H1 (cell line): ENCODE data around the gene OR5AC2. TPM values are rescaled to one million over a fixed set of nuclear protein-coding genes. Genes with fewer than 3 reads are reported as not detected.

Source experiments
- CTCF ChIA-PET: fragments of 300-600 bp; sonication (Branson Sonifier 250); formaldehyde crosslinking; loops from one replicate; lab custom pipeline; 2021; ENCODE audit not compliant: partially characterized antibody; lab: Charles Lee
- POLR2A ChIA-PET: fragments of 300-600 bp; sonication (Branson Sonifier 250); formaldehyde crosslinking; loops from one replicate; lab custom pipeline; 2021; ENCODE audit warnings: inconsistent platforms; ENCODE audit not compliant: partially characterized antibody; lab: Charles Lee
- DNase-seq, 2 experiments: peaks; one replicate each; pipeline versions ENCODE4 v3.0.0 to v3.0.0-alpha.2; 2010 to 2022; ENCODE audit warnings: low spot score in 2 of 2, low read depth in 1 of 2, mixed read lengths in 1 of 2
- FAIRE-seq: peaks from 2 replicates; lab custom pipeline; 2011; peaks lifted over from hg19 to GRCh38; lab: Jason Lieb, UNC
- H2AFZ ChIP-seq: 2 replicates; pipeline ENCODE4 v1.8.1; 2012; ENCODE audit warnings: low read length, inconsistent platforms
- H2AK5ac ChIP-seq: 2 replicates; pipeline ENCODE4 v1.6.1; 2013; ENCODE audit warnings: low read depth, low read length
- H2BK120ac ChIP-seq: replicated peaks from 2 replicates; pipeline ENCODE3; 2013; ENCODE audit warnings: low read depth, low read length, inconsistent platforms
- H2BK12ac ChIP-seq: 2 replicates; pipeline ENCODE4 v1.6.1; 2013; ENCODE audit warnings: low read depth, low read length
- H2BK15ac ChIP-seq: 2 replicates; pipeline ENCODE4 v1.6.1; 2013; ENCODE audit warnings: low read length
- H2BK20ac ChIP-seq: 2 replicates; pipeline ENCODE4 v1.6.1; 2013; ENCODE audit warnings: low read length
- H2BK5ac ChIP-seq: 2 replicates; pipeline ENCODE4 v1.6.1; 2013; ENCODE audit warnings: low read depth, low read length
- H3K14ac ChIP-seq: 2 replicates; pipeline ENCODE4 v1.6.1; 2013; ENCODE audit warnings: inconsistent platforms; ENCODE audit not compliant: insufficient read length
- H3K18ac ChIP-seq: 2 replicates; pipeline ENCODE4 v1.6.1; 2013; ENCODE audit warnings: low read length; ENCODE audit errors: extremely low read depth
- H3K23ac ChIP-seq: 2 replicates; pipeline ENCODE4 v1.6.1; 2013; ENCODE audit warnings: inconsistent platforms; ENCODE audit not compliant: insufficient read length
- H3K23me2 ChIP-seq: 2 replicates; pipeline ENCODE4 v1.6.1; 2013; ENCODE audit warnings: low read depth, low read length
- H3K27ac ChIP-seq: 2 replicates; pipeline ENCODE4 v1.6.1; 2011; ENCODE audit warnings: low read depth, low read length, inconsistent platforms
- H3K27me3 ChIP-seq, 4 experiments: replicated peaks in 1 of 4; 1 replicate in 1 of 4; 2 replicates in 3 of 4; pipeline versions ENCODE4 v1.6.1 to v1.8.1; 2011 to 2013; ENCODE audit warnings: low read length in 3 of 4, mild to moderate bottlenecking in 3 of 4, inconsistent platforms in 2 of 4, mixed read lengths in 2 of 4, moderate library complexity in 1 of 4; ENCODE audit not compliant: control insufficient read depth in 3 of 4, insufficient read depth in 3 of 4; ENCODE audit errors: extremely low read depth in 1 of 4
- H3K36me3 ChIP-seq, 4 experiments: 2 replicates each; pipeline versions ENCODE4 v1.6.1 to v1.8.1; 2011 to 2013; ENCODE audit warnings: mild to moderate bottlenecking in 4 of 4, low read length in 3 of 4, moderate library complexity in 2 of 4, control low read depth in 1 of 4, inconsistent platforms in 1 of 4; ENCODE audit not compliant: insufficient read depth in 4 of 4, control insufficient read depth in 2 of 4
- H3K4ac ChIP-seq: replicated peaks from 2 replicates; pipeline ENCODE3; 2013; ENCODE audit warnings: low read length, low read depth, mixed read lengths, inconsistent platforms; ENCODE audit not compliant: insufficient read length
- H3K4me1 ChIP-seq, 4 experiments: replicated peaks in 1 of 4; 1 replicate in 1 of 4; 2 replicates in 3 of 4; pipeline versions ENCODE4 v1.6.1 to v1.8.1; 2011 to 2013; ENCODE audit warnings: low read length in 3 of 4, inconsistent platforms in 2 of 4, mixed read lengths in 1 of 4; ENCODE audit not compliant: insufficient read depth in 4 of 4, control insufficient read depth in 3 of 4
- H3K4me2 ChIP-seq, 2 experiments: 2 replicates each; pipeline versions ENCODE4 v1.6.1 to v1.8.1; 2011 to 2013; ENCODE audit warnings: low read depth in 2 of 2, low read length in 2 of 2, control low read depth in 1 of 2, inconsistent platforms in 1 of 2, mild to moderate bottlenecking in 1 of 2; ENCODE audit not compliant: insufficient read depth in 1 of 2
- H3K4me3 ChIP-seq, 4 experiments: fragments of 200-600, 300-600 bp in 1 of 4; sonication (generic), shearing (Covaris generic), sonication (Bioruptor Twin) in 1 of 4; 2 replicates each; pipeline versions ENCODE4 v1.5.1 to v1.8.1; 2011 to 2016; ENCODE audit warnings: low read length in 4 of 4, low read depth in 3 of 4, control low read depth in 2 of 4, inconsistent platforms in 2 of 4, mild to moderate bottlenecking in 2 of 4, mixed read lengths in 1 of 4, moderate library complexity in 1 of 4; ENCODE audit not compliant: insufficient read depth in 2 of 4; ENCODE audit errors: extremely low read depth in 1 of 4
- H3K56ac ChIP-seq: replicated peaks from 2 replicates; pipeline ENCODE3; 2013; ENCODE audit warnings: low read depth, mild to moderate bottlenecking, mixed read lengths, low read length, inconsistent platforms; ENCODE audit not compliant: insufficient read length
- H3K79me1 ChIP-seq: 2 replicates; pipeline ENCODE4 v1.6.1; 2013; ENCODE audit warnings: low read depth, low read length, control low read depth
- H3K79me2 ChIP-seq, 2 experiments: 2 replicates each; pipeline versions ENCODE4 v1.6.1 to v1.8.1; 2012 to 2013; ENCODE audit warnings: low read length in 2 of 2, mild to moderate bottlenecking in 2 of 2, inconsistent platforms in 1 of 2; ENCODE audit not compliant: insufficient read depth in 2 of 2, control insufficient read depth in 1 of 2
- H3K9ac ChIP-seq, 4 experiments: replicated peaks in 1 of 4; 1 replicate in 1 of 4; 2 replicates in 3 of 4; pipeline versions ENCODE4 v1.6.1 to v1.8.1; 2011 to 2013; ENCODE audit warnings: low read depth in 3 of 4, low read length in 3 of 4, control low read depth in 2 of 4, mild to moderate bottlenecking in 2 of 4, moderate library complexity in 2 of 4, inconsistent platforms in 1 of 4; ENCODE audit errors: extremely low read depth in 1 of 4
- H3K9me3 ChIP-seq, 2 experiments: 2 replicates each; pipeline versions ENCODE4 v1.6.1 to v1.8.1; 2012 to 2013; ENCODE audit warnings: mild to moderate bottlenecking in 2 of 2, moderate library complexity in 2 of 2, control low read depth in 1 of 2, inconsistent platforms in 1 of 2, low read depth in 1 of 2, low read length in 1 of 2, mixed read lengths in 1 of 2; ENCODE audit not compliant: insufficient read depth in 2 of 2
- H4K20me1 ChIP-seq, 2 experiments: replicated peaks in 1 of 2; 2 replicates each; pipeline versions ENCODE3 to v1.8.1; 2011 to 2013; ENCODE audit warnings: inconsistent platforms in 2 of 2, low read length in 2 of 2, mild to moderate bottlenecking in 1 of 2; ENCODE audit not compliant: insufficient read depth in 2 of 2, control insufficient read depth in 1 of 2
- H4K5ac ChIP-seq: 2 replicates; pipeline ENCODE4 v1.6.1; 2013; ENCODE audit warnings: low read length, low read depth, mixed read lengths, inconsistent platforms; ENCODE audit not compliant: insufficient read length
- H4K8ac ChIP-seq: 2 replicates; pipeline ENCODE4 v1.8.0; 2013; ENCODE audit warnings: mild to moderate bottlenecking, moderate library complexity, low read length, inconsistent platforms; ENCODE audit not compliant: insufficient read depth; ENCODE audit errors: extremely low read depth
- H4K91ac ChIP-seq: replicated peaks from 2 replicates; pipeline ENCODE3; 2013; ENCODE audit warnings: low read length, mixed read lengths, inconsistent platforms; ENCODE audit not compliant: insufficient read length
- NRF1 ChIP-seq: IDR thresholded peaks from 2 replicates; pipeline ENCODE4 v1.6.1; 2011; ENCODE audit warnings: mild to moderate bottlenecking, low read depth, low read length, improper control_type of control experiment
- USF2 ChIP-seq: IDR thresholded peaks from 2 replicates; pipeline ENCODE4 v1.6.1; 2011; ENCODE audit warnings: low read length, improper control_type of control experiment
- WGBS, 2 experiments: shearing (Covaris generic) in 1 of 2; methylation state at CpG; one replicate each; pipeline versions ENCODE4 v1.1.6 to v1.1.7; 2013 to 2015; ENCODE audit warnings: low lambda C conversion rate in 2 of 2, mixed read lengths in 2 of 2, inconsistent platforms in 1 of 2, low coverage in 1 of 2, missing lambda C conversion rate in 1 of 2; ENCODE audit not compliant: insufficient replicate concordance in 2 of 2, insufficient coverage in 1 of 2, insufficient read length in 1 of 2; ENCODE audit errors: extremely low coverage in 1 of 2, missing lambda C conversion rate in 1 of 2; 5-methylcytosine and 5-hydroxymethylcytosine counted together
- polyA plus RNA-seq, 7 experiments: library from polyadenylated mRNA; depleted of rRNA in 3 of 7; stranded (reverse) in 5 of 7; unstranded in 2 of 7; fragments of >200 nt in 5 of 7; fragments of 200-250 nt in 2 of 7; gene quantifications; 1 replicate in 5 of 7; 2 replicates in 1 of 7; 4 replicates in 1 of 7; pipeline versions ENCODE4 v1.2.1 to v1.2.3, GENCODE V29; 2011 to 2013; ENCODE audit warnings: missing spikeins in 2 of 7, mixed read lengths in 2 of 7
- total RNA-seq: library from RNA; stranded (reverse); fragmentation: NEBNext Ultra II Directional; extraction: Animal tissue kit (Norgen Biotek cat#: 25700); gene quantifications from 2 replicates; pipeline ENCODE4 v1.2.1, GENCODE V29; 2021

OR5AC2 gene
- total and polyA plus RNA-seq, 2 of the 8 experiments (the other 6 are each of a cell fraction or from before 2014, with no cell fraction given): not detected

DNA sequence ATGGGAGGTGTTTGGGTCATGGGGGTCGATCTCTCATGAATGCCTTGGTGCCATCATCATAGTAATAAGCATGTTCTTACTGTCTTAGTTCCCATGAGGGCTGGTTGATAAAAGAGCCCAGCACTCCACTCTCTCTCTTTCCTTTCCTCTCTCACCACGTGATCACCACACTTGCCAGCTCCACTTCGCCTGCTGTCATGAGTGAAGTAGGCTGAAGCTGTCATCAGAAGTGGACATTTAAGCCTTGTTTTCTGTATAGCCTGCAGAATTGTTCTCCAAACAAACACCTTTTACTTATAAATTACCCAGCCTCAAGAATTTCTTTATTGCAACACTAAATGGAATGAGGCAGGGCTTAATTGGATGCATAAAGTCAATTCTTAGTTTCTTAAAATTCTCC, 49.7 kb downstream of the OR5AC2 start:
- no peaks in the 10 kb centered on the region for H3K79me2 ChIP-seq
- POLR2A ChIA-PET: no interaction called here
- H3K4me3 ChIP-seq: no peak overlapping the region
- no peak overlapping the region for H4K91ac ChIP-seq
- H2BK5ac ChIP-seq: no peak overlapping the region
- H2BK120ac ChIP-seq: no peak overlapping the region
- no peaks in the 10 kb centered on the region for H4K20me1 ChIP-seq
- H3K27ac ChIP-seq: no peak overlapping the region
- H2BK20ac ChIP-seq: no peak overlapping the region
- no peak overlapping the region for H3K56ac ChIP-seq
- no peak for FAIRE-seq
- peaks cover 0 to 5% (median 0%) of the 10 kb centered on the region in 4 experiments; a peak in 1 of 7 replicates for H3K4me1 ChIP-seq
- no peak overlapping the region for H3K4me2 ChIP-seq
- no peaks in the 10 kb centered on the region; the same call in 1 of the 2 replicates for H3K23me2 ChIP-seq
- H3K23ac ChIP-seq: no peak overlapping the region
- WGBS, 2 experiments: 96% methylated on average over 3 of the region's 3 CpGs; no CpG with 5 or more reads in 1 of the 2 experiments
- H2AK5ac ChIP-seq: no peak overlapping the region
- no peaks in the 10 kb centered on the region for H3K36me3 ChIP-seq
- no peak overlapping the region for H3K4ac ChIP-seq
- H3K27me3 ChIP-seq: no peaks in the 10 kb centered on the region
- H2BK12ac ChIP-seq: no peak overlapping the region
- H3K9ac ChIP-seq: no peak overlapping the region
- no peaks in the 10 kb centered on the region for H3K9me3 ChIP-seq
- no peak for TF ChIP-seq NRF1
- TF ChIP-seq USF2: no peak
- TF ChIP-seq, all 59 proteins: peak for 0
- Histone ChIP-seq H2AFZ (no peak overlapping the region), H3K18ac (no peak overlapping the region), H4K5ac (no peak overlapping the region), H2BK15ac (no peak overlapping the region), H3K14ac (no peak overlapping the region), H3K79me1 (no peaks in the 10 kb centered on the region), H4K8ac (no peak overlapping the region)
- DNase-seq: no peak
- CTCF ChIA-PET: interaction anchor here (0.9 kb wide), 2 partner anchors 96 to 247 kb away, joined by 3 read pairs; no protein-coding TSS in a partner anchor

Other genes with a start within 250 kb of the OR5AC2 start
- 15.5 and 16.4 TPM in 2 replicates for gene RIOX2, start 114.7 kb upstream of the OR5AC2 start, total RNA-seq
- gene RIOX2, start 114.7 kb upstream of the OR5AC2 start, polyA plus RNA-seq (2011; rRNA removed): 3.2 and 3.8 TPM in 2 replicates
- not detected in 2 replicates for gene GABRR3, start 51.9 kb upstream of the OR5AC2 start, total RNA-seq
- not detected in 2 replicates for gene GABRR3, start 51.9 kb upstream of the OR5AC2 start, polyA plus RNA-seq (2011; rRNA removed)
- not detected in 2 replicates for gene OR5H1, start 43.5 kb downstream of the OR5AC2 start, total RNA-seq
- not detected in 2 replicates for gene OR5H1, start 43.5 kb downstream of the OR5AC2 start, polyA plus RNA-seq (2011; rRNA removed)
- gene OR5H14, start 60.3 kb downstream of the OR5AC2 start, total RNA-seq: not detected in 2 replicates
- gene OR5H14, start 60.3 kb downstream of the OR5AC2 start, polyA plus RNA-seq (2011; rRNA removed): not detected in 2 replicates
- not detected in 2 replicates for gene OR5H15, start 79.5 kb downstream of the OR5AC2 start, total RNA-seq
- not detected in 2 replicates for gene OR5H15, start 79.5 kb downstream of the OR5AC2 start, polyA plus RNA-seq (2011; rRNA removed)
- not detected in 2 replicates for gene OR5H6, start 177.1 kb downstream of the OR5AC2 start, total RNA-seq
- 0.06 TPM in 1 of 2 replicates, not detected in the other for gene OR5H6, start 177.1 kb downstream of the OR5AC2 start, polyA plus RNA-seq (2011; rRNA removed)
- gene OR5H2, start 195.3 kb downstream of the OR5AC2 start, total RNA-seq: not detected in 2 replicates
- not detected in 2 replicates for gene OR5H2, start 195.3 kb downstream of the OR5AC2 start, polyA plus RNA-seq (2011; rRNA removed)